HEK293T (cell line): ENCODE measurements around the gene CBFA2T2.

Experiments
- BHLHE40 ChIP-seq: fragments of 450-650 bp; IDR thresholded peaks from 2 replicates; pipeline ENCODE4 v1.6.1; 2016; ENCODE audit warnings: mild to moderate bottlenecking, moderate library complexity, borderline replicate concordance
- FOXA1 ChIP-seq: fragments of 450-650 bp; IDR thresholded peaks from 2 replicates; pipeline ENCODE4 v1.6.1; 2016; ENCODE audit warnings: mild to moderate bottlenecking
- FOXK2 ChIP-seq: fragments of 450-650 bp; IDR thresholded peaks from 2 replicates; pipeline ENCODE4 v1.6.1; 2016; ENCODE audit warnings: mild to moderate bottlenecking
- HDGF ChIP-seq: fragments of 450-650 bp; IDR thresholded peaks from 2 replicates; pipeline ENCODE4 v1.6.1; 2017; ENCODE audit warnings: antibody characterized with exemption, borderline replicate concordance
- LEF1 ChIP-seq: fragments of 450-650 bp; IDR thresholded peaks from 2 replicates; pipeline ENCODE4 v1.6.1; 2017; ENCODE audit warnings: mild to moderate bottlenecking, borderline replicate concordance

DNA sequence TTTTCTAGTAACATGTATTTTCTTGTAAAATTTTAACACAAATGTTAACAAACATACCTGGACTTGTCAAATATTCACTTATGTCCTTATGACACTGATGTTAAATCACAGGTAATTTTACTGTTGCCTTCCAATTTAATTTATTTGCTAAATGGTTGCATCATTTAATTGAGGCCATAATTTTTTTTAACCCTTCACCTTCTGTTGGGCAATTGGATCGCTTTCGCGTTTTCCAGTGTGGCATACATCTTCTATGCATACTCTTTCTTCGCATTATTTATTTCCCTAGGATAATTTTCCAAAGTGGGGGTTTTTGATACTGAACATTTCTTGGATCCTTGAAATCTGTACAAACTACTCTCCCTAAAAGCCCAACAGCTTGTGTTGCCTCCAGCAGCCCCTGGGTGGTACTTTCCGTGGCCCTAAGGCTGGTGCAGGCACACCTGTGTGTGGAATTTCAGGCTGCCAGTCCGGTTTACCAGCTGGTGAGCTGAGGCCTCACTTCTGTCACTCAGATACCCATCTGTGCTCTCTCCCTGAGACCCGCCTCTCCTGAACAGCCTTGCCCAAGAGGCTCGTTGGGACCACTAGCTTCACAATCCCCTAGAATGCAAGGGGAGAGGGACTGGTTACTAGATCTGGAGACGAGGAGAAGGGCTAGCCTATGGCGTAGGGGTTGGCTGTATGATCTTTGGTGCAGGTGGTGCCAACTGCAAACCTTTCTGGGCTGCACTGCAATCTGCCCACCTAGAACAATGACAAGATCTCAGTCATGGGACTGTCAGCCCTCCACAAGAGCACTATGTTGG is 161.1 kb downstream of the CBFA2T2 start:
- TF ChIP-seq HDGF (no peak), FOXK2 (no peak), BHLHE40 (no peak), LEF1 (no peak), FOXA1 (no peak)
